Choroid plexus epithelial cell (primary cell): Measurements from ENCODE around the gene NPW.

Experiments used
- DNase-seq: peaks from one replicate; pipeline ENCODE4 v3.0.0-alpha.2; 2010; ENCODE audit warnings: low read depth
- H3K4me3 ChIP-seq: 2 replicates; pipeline ENCODE4 v1.5.1; 2011; ENCODE audit warnings: low read depth, mild to moderate bottlenecking, control low read depth, low read length, moderate library complexity
- CTCF ChIP-seq: conservative IDR thresholded peaks from 2 replicates; pipeline ENCODE4 v1.5.1; 2011; ENCODE audit warnings: low read depth, mild to moderate bottlenecking, control low read depth, inconsistent platforms, low read length, moderate library complexity

The NPW gene

GRCh38 chr16:2016407-2016922 lies 3.1 kb upstream of the NPW start:
- TF ChIP-seq CTCF = peak; percentile 63
- no peak for DNase-seq
- H3K4me3 ChIP-seq = no peak overlapping the region

- peak overlapping the region; percentile 17 for H3K4me3 ChIP-seq
- no peak for DNase-seq
- no peak for TF ChIP-seq CTCF
Observed at GRCh38 chr16:2019921-2020831, 591 bp downstream of the NPW start.

- DNase-seq = peak; percentile 46
- TF ChIP-seq CTCF = no peak
- H3K4me3 ChIP-seq = peak overlapping the region; percentile 40
Observed at GRCh38 chr16:2022723-2023091, 3.1 kb downstream of the NPW start.

GRCh38 chr16:2023092-2024031 lies 3.8 kb downstream of the NPW start:
- TF ChIP-seq CTCF = peak; percentile 86
- DNase-seq = peak; percentile 87
- H3K4me3 ChIP-seq = peak overlapping the region; percentile 57

GRCh38 chr16:2024032-2024420 lies 4.4 kb downstream of the NPW start:
- H3K4me3 ChIP-seq = no peak overlapping the region
- no peak for TF ChIP-seq CTCF
- DNase-seq = no peak

GRCh38 chr16:2025251-2025650 lies 5.7 kb downstream of the NPW start:
- no peak overlapping the region for H3K4me3 ChIP-seq
- DNase-seq = no peak
- no peak for TF ChIP-seq CTCF
